ENCODE results near the gene GNA15.

Gene GNA15

DNA sequence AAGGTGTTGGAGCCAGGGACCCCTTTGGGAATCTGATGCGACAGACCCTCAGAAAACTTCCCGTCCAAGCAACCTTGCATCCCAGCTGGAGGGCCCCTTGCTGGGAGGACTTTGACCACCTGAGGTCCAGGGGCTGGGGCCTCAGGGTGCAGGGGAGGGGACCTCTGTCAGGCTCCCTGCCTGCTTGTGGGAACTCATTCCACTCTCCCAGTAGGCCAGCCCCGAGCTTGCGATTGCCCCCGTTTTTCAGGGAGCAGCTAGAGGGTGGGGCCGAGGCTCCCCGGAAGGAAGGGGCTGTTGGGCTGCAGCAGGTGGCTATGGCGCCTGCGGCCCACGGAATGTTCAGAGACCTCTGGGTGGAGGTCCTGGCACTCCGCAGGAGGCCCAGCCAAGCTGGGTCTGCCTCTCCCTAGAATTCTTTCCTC lies 38.9 kb upstream of the GNA15 start:
- no peak for DNase-seq (ENCODE audit: low read depth)
- no peak overlapping the region for H3K4me3 ChIP-seq (ENCODE audit: low read depth, low read length)
- TF ChIP-seq CTCF (IDR thresholded peaks at IDR 0.05; ENCODE audit: insufficient read depth, low read depth, low read length, missing control alignments), result no peak

- H3K4me3 ChIP-seq (ENCODE audit: low read depth, low read length), result no peak overlapping the region
- DNase-seq (ENCODE audit: low read depth), result no peak
- TF ChIP-seq CTCF (IDR thresholded peaks at IDR 0.05; ENCODE audit: insufficient read depth, low read depth, low read length, missing control alignments), result no peak
These were observed 38.4 kb upstream of the GNA15 start for GRCh38 chr19:3097442-3097871.

DNA sequence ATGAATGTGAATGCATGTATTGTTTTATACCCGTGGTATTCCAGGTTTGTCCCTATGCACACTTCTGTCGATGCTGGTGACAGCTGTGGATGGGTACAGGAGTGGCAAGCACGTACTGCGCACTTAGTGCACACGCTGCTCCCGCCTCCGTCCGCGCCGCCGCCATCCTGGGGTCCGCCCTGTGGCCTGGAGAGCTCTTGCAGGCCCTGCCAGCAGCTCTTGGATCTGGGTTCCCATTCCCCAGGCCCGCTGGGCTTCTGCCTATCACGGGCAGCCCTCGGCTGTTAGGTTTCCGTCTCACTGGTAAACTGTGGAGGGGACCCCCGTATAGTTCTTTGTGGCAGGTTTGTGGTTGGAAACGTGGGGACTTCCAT lies 37.7 kb upstream of the GNA15 start:
- no peak overlapping the region for H3K4me3 ChIP-seq (ENCODE audit: low read depth, low read length)
- TF ChIP-seq CTCF (IDR thresholded peaks at IDR 0.05; ENCODE audit: insufficient read depth, low read depth, low read length, missing control alignments), result no peak
- no peak for DNase-seq (ENCODE audit: low read depth)

GRCh38 chr19:3098515-3099346 lies 37.1 kb upstream of the GNA15 start:
- H3K4me3 ChIP-seq (ENCODE audit: low read depth, low read length), result no peak overlapping the region
- TF ChIP-seq CTCF (IDR thresholded peaks at IDR 0.05; ENCODE audit: insufficient read depth, low read depth, low read length, missing control alignments), result no peak
- peak; percentile 24 for DNase-seq (ENCODE audit: low read depth)

GRCh38 chr19:3099347-3100145 lies 36.3 kb upstream of the GNA15 start:
- no peak for TF ChIP-seq CTCF (IDR thresholded peaks at IDR 0.05; ENCODE audit: insufficient read depth, low read depth, low read length, missing control alignments)
- DNase-seq (ENCODE audit: low read depth), result no peak
- H3K4me3 ChIP-seq (ENCODE audit: low read depth, low read length), result no peak overlapping the region

DNA sequence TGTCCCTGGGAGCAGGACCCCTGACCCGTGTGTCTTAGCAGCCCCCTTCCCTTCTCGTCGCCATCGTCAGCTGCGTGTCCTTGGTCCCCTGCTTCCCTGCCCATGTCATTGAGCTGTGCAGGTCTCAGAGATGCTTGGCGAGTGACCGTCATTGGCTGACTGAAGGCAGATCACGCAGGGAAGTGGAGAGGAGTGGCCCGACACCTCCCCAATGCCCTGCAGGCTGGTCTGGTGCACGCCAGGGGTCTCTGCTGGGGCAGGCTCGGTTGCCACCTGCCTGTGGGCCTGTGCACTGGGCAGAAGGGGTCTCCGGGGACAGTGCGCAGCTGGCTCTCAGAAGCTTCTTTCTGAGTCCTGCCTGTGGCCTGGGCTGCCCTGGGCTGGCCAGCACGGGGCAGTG lies 35.5 kb upstream of the GNA15 start:
- TF ChIP-seq CTCF (IDR thresholded peaks at IDR 0.05; ENCODE audit: insufficient read depth, low read depth, low read length, missing control alignments), result no peak
- H3K4me3 ChIP-seq (ENCODE audit: low read depth, low read length), result no peak overlapping the region
- no peak for DNase-seq (ENCODE audit: low read depth)
